Breast epithelium (tissue), 3 donors: ENCODE results near the gene UCK1.

ENCODE experiments used
- POLR2A ChIP-seq: fragments of 450-650 bp; IDR thresholded peaks from one replicate; pipeline ENCODE4 v1.6.1; 2016; ENCODE audit warnings: antibody characterized with exemption, mild to moderate bottlenecking, moderate library complexity
- POLR2AphosphoS5 ChIP-seq, 3 donors: sonication (generic); formaldehyde crosslinking; IDR thresholded peaks; one replicate each; pipeline ENCODE4 v1.6.1; 2017; ENCODE audit warnings: antibody characterized with exemption in 3 of 3
- TF ChIP-seq, protein P1 (sequence below), 3 donors: fragments of 450-650 bp; IDR thresholded peaks; one replicate each; pipeline ENCODE4 v1.5.1; 2016 to 2017; ENCODE audit warnings: antibody characterized with exemption in 3 of 3, mild to moderate bottlenecking in 3 of 3, moderate library complexity in 3 of 3

DNA sequence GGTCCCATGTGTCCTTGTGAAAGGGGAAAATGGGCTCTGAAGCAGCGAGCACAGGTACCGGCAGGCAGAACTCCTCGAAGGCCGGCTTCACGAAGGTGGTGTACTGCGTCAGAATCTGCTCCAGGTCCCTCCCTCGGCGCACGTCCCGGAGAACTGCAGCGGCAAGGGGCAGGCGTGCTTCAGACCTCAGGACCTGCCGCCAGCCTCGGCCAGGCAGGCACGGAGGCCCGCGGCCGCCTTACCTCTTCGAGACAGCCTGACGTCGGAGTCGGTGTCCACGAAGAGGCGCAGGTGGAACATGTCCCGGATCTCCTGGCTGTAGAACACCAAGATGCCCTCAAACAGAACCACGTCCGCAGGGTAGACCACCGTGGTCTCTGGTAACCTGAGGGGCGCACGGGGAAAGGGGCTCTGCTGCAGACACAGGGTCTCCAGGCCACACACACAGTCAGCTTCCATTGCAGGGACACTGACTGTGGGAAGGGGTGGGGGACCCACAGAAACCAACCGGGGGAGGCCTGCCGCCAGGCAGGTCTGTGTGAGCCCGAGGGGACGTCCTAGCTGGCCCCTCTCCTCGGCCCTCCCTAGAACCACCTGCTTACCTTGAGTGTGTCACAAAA, 2.1 kb downstream of the UCK1 start:
- TF ChIP-seq, protein P1, sequence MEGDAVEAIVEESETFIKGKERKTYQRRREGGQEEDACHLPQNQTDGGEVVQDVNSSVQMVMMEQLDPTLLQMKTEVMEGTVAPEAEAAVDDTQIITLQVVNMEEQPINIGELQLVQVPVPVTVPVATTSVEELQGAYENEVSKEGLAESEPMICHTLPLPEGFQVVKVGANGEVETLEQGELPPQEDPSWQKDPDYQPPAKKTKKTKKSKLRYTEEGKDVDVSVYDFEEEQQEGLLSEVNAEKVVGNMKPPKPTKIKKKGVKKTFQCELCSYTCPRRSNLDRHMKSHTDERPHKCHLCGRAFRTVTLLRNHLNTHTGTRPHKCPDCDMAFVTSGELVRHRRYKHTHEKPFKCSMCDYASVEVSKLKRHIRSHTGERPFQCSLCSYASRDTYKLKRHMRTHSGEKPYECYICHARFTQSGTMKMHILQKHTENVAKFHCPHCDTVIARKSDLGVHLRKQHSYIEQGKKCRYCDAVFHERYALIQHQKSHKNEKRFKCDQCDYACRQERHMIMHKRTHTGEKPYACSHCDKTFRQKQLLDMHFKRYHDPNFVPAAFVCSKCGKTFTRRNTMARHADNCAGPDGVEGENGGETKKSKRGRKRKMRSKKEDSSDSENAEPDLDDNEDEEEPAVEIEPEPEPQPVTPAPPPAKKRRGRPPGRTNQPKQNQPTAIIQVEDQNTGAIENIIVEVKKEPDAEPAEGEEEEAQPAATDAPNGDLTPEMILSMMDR (IDR thresholded peaks at IDR 0.05) = no peak
- TF ChIP-seq POLR2AphosphoS5 (IDR thresholded peaks at IDR 0.05) (no peak), POLR2A (no peak)
